GM12875 (cell line): ENCODE measurements around the gene POMC.
"Not testable (repeated sequence)": the region's sequence is repeated elsewhere in the genome, so short reads cannot be mapped to it uniquely, and the experiment has no call there.

Experiments used
- H3K4me3 ChIP-seq: one replicate; pipeline ENCODE4 v1.5.1; 2011; ENCODE audit warnings: low read depth, low read length, control low read depth
- CTCF ChIP-seq: IDR thresholded peaks from 2 replicates; pipeline ENCODE4 v1.5.1; 2011; ENCODE audit warnings: low read depth, mild to moderate bottlenecking, control low read depth, inconsistent platforms, low read length, moderate library complexity, borderline replicate concordance; ENCODE audit not compliant: insufficient read depth

POMC gene

GRCh38 chr2:25164561-25164960 lies 3.8 kb downstream of the POMC start:
- TF ChIP-seq CTCF, result no peak
- H3K4me3 ChIP-seq, result no peak overlapping the region

GRCh38 chr2:25162061-25162460 lies 6.3 kb downstream of the POMC start:
- not testable (repeated sequence) for H3K4me3 ChIP-seq

- no peak for TF ChIP-seq CTCF
- H3K4me3 ChIP-seq, result no peak overlapping the region
Observed at GRCh38 chr2:25161055-25161781, 7.2 kb downstream of the POMC start.

GRCh38 chr2:25160376-25160775 lies 8.0 kb downstream of the POMC start:
- no peak for TF ChIP-seq CTCF
- H3K4me3 ChIP-seq, result no peak overlapping the region

GRCh38 chr2:25159949-25160348 lies 8.4 kb downstream of the POMC start:
- no peak for TF ChIP-seq CTCF
- no peak overlapping the region for H3K4me3 ChIP-seq

GRCh38 chr2:25158096-25158852 lies 10.1 kb downstream of the POMC start:
- no peak overlapping the region for H3K4me3 ChIP-seq
- TF ChIP-seq CTCF, result no peak

- no peak overlapping the region for H3K4me3 ChIP-seq
- no peak for TF ChIP-seq CTCF
Observed at GRCh38 chr2:25155401-25155800, 13.0 kb downstream of the POMC start.
